Stimulated activated CD4-positive, alpha-beta T cell treated with anti-CD3 and anti-CD28 coated beads, TNF-alpha, amount 100 ng/mL, for 24 hours (primary cell): ENCODE results near the gene PLEKHO1.
"Not testable (repeated sequence)": the region's sequence is repeated elsewhere in the genome, so short reads cannot be mapped to it uniquely, and the experiment has no call there.

Experiments
- DNase-seq, 3 experiments: peaks; one replicate each; pipeline ENCODE4 v3.0.0-alpha.2; 2020; ENCODE audit warnings: low read depth in 3 of 3

The PLEKHO1 gene, protein sequence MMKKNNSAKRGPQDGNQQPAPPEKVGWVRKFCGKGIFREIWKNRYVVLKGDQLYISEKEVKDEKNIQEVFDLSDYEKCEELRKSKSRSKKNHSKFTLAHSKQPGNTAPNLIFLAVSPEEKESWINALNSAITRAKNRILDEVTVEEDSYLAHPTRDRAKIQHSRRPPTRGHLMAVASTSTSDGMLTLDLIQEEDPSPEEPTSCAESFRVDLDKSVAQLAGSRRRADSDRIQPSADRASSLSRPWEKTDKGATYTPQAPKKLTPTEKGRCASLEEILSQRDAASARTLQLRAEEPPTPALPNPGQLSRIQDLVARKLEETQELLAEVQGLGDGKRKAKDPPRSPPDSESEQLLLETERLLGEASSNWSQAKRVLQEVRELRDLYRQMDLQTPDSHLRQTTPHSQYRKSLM

DNA sequence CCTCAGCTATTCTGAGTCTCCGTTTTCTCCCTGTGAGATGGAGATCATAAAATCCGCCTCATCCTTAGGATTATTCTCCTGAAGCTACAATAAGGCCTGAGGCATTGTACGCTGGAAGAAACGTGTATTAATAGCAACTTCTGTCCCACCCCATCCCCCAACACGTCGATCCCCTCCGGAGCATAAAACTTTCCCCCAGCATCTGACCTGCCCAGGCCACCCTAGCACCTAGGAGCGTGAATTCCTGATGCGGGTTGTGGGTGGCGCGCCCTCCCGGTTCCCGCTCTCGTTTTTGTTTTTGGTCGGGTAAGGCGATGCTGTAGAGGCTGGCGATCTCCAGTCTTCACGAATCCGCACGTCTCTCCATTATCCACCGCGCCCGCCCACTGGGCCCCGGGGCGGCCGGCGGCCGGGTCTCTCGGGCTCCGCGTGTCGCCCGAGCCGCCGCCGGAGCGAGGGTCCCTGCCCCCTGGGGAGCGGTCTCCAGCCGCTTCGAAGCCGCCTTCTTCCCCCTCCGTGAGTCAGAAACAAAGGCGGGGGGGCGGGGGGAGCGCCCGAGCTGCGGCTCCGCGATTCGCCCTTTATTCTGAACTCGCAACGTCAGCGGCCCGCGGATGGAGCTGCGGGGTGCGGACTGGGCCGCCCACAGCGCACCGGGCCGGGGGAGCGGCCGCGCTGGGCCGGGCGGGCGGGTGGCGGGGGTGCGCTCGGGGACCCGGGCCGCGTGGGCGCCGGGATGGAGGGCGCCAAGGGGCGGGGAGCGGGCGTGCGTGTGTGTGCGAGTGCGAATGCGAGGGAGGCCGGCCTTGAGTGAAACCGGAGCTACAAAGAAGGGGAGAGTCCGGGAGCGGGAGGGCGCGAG lies at the start of gene PLEKHO1:
PLEKHO1 (plus strand) TSS at position 646 of the 862 bp plus-strand sequence. CDS start 342 bp downstream, outside the sequence.
- DNase-seq: peak; percentile 57 to 73 (median 61)

DNA sequence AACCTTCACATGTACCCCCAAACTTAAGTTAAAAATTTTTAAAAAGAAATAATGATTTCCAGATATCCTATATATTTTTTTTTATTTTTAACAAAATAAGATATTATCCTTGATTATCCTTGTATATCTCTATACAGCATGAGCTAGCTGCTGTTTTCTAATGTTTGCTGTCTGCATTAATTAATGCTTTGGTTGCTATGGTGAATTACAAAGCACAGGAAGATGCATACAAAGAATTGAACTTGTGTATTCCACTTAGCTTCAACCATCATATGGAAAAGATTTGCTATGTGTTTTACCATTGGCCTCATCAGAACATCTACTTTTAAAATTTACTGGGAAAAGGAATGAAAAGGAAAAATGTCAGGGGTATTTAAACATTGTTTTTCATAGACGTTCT lies 46.7 kb upstream of the PLEKHO1 start:
- no peak for DNase-seq

DNA sequence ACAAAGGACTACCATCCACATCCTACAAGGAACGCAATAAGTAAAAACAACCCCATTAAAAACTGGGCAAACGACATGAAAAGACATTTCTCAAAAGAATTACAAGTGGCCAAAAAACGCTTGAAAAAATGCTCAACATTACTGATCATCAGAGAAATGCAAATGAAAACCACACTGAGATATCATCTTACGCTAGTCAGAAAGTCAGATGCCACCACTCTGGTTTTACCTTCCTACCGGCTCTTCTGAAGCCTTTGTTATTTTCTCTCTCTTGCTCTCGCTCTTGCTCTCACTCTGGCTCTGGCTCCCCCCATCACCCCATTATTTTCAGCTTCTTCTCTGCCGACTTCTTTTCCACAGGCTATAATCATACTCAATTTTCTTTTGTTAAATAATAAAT lies 43.4 kb upstream of the PLEKHO1 start:
- DNase-seq: no peak

DNA sequence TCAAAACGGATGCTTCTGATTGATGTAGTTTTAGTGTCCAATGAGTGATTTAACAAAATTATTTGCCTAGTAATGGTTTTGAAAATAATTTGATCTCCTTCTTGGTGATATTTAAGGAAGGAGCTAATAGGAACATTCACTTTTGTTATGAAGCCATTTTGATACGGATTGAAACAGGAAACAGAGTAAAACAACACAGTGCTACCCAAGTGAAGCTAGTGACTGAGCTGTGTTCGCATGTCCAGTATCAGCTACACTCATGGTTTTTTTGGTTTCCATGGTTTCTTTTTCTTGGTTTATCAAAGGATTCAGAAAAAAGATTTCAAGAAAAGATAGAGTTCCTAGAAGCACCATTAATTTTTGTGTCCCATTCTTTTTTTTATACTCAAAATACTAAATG lies 40.1 kb upstream of the PLEKHO1 start:
- DNase-seq: no peak

DNA sequence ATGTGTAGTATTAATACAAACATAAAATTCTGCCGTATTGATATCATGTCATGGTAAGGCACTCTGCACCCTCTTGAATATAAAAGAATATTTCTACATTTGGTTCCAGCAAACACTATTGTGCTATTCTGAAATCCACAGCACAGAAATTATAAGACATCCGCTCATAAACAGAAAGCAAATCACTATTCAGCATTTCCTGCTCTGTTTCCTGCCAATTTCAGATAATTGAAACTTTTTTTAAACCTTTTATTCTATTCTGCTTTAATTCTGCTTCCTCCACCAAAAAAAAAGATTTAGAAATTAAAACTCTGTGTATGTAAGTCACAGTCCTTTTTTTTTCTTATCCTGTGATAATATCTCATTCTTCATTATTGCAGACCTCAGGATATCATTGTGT lies 39.6 kb upstream of the PLEKHO1 start:
- no peak for DNase-seq

DNA sequence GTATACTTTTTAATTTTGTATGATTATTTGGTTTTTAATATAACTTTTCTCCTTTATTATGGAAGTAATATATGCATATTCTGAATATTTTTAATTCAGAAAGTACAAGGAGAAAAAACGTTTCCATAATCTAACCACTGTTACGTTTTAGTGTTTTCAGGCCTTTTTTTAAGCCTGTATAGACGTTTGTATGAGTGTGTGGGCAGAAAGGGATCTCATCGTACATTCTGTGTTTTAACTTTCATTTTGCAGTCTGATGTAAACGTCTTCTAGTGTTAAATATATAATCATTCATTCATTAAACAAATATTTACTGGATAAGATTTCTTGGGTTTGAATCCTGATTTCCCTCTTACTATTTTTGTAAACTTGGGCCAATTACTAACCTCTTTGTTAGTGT lies 38.0 kb upstream of the PLEKHO1 start:
- no peak for DNase-seq

DNA sequence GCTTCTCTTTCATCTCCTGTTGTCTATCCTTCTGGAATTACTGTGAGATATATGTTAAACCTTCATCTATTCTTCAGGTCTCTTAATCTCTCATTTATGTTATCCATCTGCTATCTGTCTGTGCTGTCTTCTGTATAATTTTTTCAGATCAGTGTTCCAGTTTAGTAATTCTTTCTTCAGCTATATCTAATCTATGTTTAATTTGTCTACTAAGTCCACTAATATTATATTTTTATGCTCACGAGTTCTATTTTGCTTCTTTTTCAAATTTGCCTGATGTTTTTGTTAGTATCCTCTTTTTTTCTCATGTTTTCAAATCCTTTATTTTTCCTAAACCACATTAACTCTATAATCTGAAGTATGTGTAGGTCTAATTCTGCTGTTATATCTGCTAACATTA lies 34.6 kb upstream of the PLEKHO1 start:
- no peak for DNase-seq

DNA sequence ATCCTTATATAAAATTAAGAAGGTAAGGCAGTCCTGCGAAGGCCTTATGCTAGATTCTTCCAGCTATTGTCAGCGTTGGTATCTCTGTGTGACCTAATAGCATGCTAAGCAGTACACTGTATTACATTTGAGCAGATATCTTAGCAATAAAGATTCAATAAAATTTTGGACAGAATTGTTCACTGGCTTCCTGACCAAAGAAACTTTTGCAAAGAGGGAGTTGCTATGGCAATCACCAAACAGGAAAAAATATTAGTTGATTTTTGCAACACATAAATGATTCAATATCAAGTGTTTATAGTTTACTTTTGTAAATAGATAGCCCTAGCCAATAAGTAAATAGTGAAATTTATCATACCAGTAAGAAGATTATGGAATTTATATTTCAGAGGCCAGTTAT lies 31.0 kb upstream of the PLEKHO1 start:
- DNase-seq: no peak

DNA sequence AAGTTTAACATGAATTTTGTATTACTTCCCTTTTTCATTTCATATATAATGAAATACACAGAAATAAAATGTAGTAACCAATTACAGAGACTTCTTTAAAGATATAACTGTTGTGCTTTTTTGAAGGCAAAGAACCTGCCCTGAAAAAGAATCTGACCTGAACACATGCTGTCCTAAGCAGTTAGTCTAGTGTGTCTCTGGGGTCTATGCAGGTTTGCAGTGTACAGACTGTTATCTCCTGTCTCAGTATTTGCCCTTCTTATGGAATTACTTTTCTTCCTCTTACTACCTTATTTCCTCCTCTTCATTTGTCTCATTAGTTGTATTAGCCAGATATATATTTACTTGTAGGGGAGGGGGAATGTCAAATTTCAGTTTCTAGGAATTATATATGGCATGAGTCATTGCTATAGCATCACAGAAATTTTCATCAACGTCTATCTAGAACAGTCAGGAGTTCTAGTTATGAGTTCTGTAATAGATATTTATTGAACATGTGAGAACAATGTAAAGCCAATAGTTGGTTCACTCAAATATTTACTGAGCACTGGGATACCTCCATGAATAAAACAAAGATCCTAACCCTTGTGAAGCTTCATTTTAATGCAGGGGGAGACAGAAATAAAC lies 28.4 kb upstream of the PLEKHO1 start:
- no peak for DNase-seq

DNA sequence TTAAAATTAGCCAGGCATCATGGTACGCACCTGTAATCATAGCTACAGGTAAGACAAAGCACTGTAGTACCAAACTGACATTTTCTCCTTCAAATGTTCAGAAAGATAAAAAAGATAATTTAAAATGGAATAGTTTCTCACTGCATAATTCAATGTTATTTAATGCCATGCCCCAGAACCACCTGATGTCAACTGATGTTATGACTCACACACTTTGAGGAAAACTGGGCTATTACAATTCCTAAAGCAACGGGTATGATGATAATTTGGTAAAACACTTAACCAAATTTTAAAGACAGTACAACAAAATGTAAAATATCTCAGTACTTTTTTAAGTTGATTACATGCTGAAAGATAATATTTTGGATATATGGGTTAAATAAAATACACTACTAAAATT lies 22.9 kb upstream of the PLEKHO1 start:
- no peak for DNase-seq

DNA sequence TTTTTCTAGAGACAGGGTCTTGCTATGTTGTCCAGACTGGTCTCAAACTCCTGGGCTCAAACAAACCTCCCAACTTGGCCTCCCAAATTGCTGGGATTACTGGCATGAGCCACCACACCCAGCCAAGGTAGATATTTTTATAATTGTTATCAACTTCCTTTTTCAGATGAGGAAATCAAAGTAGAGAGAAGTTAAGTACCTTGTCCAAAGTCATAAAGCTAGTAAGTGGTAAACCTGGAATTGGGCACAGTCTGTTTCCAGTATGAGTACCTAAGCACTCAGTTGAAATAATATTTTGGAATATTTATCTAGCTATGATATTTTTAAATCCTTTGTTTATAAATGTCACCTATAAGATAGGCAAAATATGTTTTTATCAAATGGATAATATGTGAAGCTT lies 22.3 kb upstream of the PLEKHO1 start:
- DNase-seq: no peak

DNA sequence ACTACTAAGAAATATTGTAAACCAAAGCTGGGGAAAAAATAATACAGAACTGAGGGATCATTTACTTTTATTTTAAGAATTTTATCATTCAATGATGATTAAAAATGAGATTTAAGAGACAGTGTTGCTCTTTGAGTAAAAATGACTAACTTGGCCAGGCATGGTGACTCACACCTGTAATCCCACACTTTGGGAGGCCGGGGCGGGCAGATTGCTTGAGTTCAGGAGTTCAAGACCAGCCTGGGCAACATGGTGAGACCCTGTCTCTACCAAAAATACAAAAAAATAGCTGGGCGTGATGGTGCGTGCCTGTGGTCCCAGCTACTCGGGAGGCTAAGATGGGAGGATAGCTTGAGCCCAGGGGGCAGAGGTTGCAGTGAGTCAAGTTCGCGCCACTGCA lies 21.8 kb upstream of the PLEKHO1 start:
- peak in 1 of 3 experiments; percentile 56 for DNase-seq

DNA sequence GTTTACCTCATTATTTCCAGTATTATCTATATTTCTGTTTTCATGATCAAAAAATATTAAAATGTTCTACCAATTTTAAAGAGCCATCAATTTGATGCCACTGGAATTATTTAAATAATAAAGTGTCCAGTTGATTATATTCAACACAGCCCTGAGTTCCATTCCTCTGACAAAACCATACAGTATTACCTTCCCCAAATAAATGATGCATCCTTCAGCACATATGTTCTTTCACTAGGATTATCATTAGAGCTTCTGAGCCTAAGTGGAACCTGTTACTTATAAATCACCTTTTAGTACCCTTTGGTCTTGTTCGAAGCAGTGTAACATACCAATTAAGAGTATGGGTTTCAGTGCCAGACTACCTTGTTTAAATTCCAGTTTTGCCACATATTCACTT lies 17.3 kb upstream of the PLEKHO1 start:
- DNase-seq: no peak

DNA sequence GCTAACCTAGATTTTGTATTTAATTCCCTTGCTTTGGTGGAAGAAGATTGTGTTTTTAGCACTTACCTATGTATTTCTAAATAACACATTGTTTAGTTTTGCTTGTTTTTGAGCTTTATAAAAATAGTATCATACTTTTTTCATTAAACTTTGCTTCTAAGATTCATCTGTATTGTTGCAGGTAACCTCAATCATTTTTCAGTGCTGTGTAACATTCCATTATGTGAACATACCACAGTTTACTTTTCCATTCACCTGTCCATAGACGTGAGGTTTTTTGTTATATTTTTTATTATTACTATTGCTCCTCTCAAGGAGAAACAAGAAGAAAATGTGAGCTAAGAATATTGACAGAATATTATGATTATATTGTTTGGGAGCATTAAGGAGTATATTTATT lies 15.2 kb upstream of the PLEKHO1 start:
- no peak for DNase-seq

DNA sequence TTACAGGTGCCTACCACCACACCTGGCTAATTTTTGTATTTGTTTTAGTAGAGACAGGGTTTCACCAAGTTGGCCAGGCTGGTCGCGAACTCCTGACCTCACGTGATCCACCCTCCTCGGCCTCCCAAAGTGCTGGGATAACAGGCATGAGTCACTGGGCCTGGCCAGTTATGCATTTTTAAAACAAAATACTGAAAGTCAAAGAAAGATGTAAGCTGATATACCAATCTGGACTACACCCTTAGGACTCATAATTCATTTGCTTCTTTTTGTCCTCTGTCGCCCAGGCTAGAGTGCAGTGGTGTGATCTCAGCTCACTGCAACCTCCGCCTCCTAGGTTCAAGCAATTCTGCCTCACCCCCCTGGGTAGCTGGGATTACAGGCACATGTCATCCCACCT lies 14.3 kb upstream of the PLEKHO1 start:
- not testable (repeated sequence) for DNase-seq

DNA sequence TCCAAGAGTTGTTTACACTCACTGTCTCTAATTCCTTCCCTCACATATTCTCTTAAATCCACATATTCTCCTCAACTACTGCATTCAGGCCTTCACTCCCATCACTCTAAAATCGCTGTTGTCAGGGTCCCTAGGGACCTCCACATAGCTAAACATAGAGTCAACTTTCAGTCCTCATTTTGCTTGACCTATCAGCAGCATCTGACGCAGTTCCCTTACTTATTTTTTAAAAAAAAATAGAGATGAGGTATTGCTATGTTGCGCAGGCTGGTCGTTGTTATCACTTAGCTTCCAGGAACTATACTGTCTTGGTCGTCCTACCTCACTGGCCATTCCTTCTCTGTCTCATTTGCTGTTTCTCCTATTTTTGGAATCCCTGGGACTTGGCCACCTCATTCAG lies 11.7 kb upstream of the PLEKHO1 start:
- no peak for DNase-seq

DNA sequence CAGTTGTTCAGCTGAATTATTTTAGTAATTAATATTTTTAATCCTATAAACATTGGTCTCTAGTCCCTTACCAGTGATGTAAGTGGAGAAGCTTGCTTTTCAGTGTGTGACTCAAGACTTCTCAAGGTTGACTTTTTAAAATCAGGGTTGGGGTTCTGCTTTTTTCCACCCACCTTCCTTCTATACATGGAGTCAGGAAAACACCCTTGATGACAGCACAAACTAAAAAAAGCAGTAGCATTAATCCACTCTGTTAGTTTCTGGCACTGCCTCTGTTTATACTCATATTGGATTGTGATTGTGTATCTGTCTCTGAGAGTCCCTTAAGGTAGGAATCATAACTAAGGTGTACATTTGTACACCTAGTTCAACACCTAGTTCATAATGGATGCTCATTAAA lies 8.3 kb upstream of the PLEKHO1 start:
- no peak for DNase-seq

DNA sequence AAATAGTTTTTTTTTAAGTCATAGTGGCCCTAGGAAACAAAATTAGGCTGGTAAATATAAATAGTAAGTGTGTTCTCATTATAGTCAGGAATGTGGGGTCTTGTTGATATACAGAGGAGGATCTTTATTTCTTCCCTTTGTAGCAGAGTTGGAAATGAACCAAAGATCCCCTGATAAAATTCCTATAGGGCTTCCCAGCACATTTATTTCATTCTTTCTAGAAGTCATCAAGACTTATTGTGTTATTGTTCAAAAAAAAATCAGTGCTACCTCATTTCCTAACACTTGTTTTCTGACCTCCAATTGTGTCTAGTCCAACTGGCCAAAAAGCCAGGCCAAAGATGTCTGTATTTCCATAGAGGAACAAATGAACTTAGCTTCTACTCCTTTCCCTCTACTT lies 7.6 kb upstream of the PLEKHO1 start:
- no peak for DNase-seq

DNA sequence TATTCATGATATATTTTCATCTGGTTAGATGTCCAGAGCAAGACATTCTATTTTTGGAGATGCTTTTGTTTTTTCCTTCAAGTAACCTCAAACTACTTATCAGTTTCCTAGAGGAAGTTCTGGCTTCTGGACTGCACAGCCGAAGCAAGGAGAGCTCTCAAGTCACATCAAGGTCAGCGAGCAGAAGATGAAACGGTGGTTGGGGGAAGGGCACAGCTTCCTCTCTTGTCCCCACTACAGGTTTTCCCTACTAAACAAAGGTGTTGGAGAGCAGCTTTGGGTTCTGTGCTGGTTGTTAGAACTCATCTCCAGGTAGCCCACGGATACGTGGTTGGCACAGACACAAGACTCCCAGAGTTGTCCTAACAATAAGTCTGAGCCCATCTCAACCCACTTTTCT lies 5.1 kb upstream of the PLEKHO1 start:
- DNase-seq: no peak

DNA sequence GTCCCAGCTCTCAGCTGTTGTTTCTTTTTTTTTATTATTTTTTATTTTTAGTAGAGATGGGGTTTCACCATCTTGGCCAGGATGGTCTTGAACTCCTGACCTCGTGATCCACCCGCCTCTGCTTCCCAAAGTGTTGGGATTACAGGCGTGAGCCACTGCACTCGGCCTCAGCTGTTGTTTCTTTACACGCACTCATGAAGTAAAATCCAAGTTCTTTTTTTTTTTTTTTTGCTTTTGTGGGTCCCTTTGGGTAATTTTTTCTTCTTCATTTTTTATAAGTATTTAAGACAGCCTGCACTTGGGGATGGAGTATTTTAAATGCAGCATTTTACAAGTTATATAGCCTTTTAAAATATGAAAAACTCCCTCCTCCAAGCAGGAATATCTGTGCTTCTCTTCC lies 3.7 kb upstream of the PLEKHO1 start:
- DNase-seq: not testable (repeated sequence)

DNA sequence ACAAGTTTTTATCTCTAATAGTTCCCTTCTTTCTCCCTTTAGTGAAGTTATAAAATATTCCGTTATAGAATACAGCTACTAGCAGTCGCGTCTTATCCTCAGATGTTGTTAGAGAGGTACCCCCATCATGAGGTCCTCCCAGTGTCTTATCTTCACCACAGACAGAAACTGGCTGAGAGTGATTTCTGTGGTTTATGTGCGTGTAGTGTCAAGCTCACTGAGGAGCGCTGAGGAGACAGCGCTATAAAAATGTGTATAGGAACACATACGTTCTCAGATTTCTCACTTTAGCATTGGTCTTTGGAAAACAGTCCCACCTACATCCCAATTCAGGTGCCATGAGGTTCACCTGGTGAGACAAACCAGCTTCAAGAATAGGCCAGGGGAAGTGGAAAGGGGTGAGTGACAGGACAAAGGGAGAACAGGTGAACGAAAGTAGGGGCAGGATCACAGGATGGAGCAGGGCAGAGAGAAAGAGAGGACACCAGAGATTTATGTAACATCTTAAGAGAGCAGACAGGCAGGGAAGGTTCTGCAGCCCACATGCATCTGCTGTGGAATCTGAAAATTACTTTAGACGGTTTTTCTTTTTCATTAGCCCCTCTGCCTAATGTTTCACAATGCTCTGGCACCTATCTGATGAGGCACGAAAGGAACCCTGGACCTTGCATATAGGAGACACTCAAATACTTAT lies 2.7 kb upstream of the PLEKHO1 start:
- no peak for DNase-seq

DNA sequence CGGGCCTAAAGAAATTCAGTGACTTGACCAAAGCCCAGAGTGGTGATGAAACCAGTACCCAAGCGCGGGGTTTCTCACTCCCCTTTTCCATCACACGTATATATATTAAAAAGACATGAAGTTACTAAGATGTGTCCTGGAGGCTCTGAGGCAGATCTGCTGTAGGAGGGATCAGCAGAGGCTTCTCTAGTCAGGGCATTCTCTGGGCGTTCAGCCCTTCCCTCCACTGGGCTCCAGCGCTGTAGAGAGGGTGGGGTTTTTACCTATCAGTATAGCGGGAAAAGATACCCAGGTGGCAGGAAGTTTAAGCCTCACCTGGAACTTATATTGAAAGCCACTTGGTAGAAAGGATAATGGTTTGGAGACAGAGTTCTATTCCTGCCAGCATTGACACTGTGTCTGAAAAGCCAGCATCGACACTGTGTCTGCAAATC lies 862 bp upstream of the PLEKHO1 start:
- no peak for DNase-seq
